GM21367 (cell line): ENCODE measurements around the gene KRTAP8-1.

Source experiments
- ATAC-seq: cut with Tn5 transposase; IDR thresholded peaks from one replicate; pipeline ENCODE4 v1.9.1; 2021; ENCODE audit not compliant: unreplicated experiment

The KRTAP8-1 gene

GRCh38 chr21:30813174-30813573 lies at the start of gene KRTAP8-1:
Gene KRTAP8-1 (minus strand): TSS chr21:30813274. CDS start chr21:30813220, 54 bp downstream.
- no peak for ATAC-seq

- ATAC-seq, result no peak
Observed at GRCh38 chr21:30847627-30848500, 34.8 kb upstream of the KRTAP8-1 start.

GRCh38 chr21:30842990-30843389 lies 29.9 kb upstream of the KRTAP8-1 start:
- ATAC-seq, result no peak

- no peak for ATAC-seq
Observed at GRCh38 chr21:30839304-30839703, 26.2 kb upstream of the KRTAP8-1 start.

GRCh38 chr21:30838536-30838935 lies 25.5 kb upstream of the KRTAP8-1 start:
- ATAC-seq, result no peak

- ATAC-seq, result no peak
Observed at GRCh38 chr21:30831194-30831765, 18.2 kb upstream of the KRTAP8-1 start.

GRCh38 chr21:30829659-30830058 lies 16.6 kb upstream of the KRTAP8-1 start, which contains the start of gene KRTAP7-1:
Gene KRTAP7-1 (minus strand): TSS chr21:30829759. CDS start chr21:30829698, 61 bp downstream.
- no peak for ATAC-seq

- no peak for ATAC-seq
Observed at GRCh38 chr21:30818837-30819610, 6.0 kb upstream of the KRTAP8-1 start.

GRCh38 chr21:30800605-30801004 lies 12.5 kb downstream of the KRTAP8-1 start:
- ATAC-seq, result no peak

GRCh38 chr21:30793581-30794314 lies 19.3 kb downstream of the KRTAP8-1 start:
- ATAC-seq, result no peak

- no peak for ATAC-seq
Observed at GRCh38 chr21:30779249-30779648, 33.8 kb downstream of the KRTAP8-1 start.

GRCh38 chr21:30769724-30770431 lies 43.2 kb downstream of the KRTAP8-1 start:
- ATAC-seq, result no peak
